Measurements from ENCODE around the gene FTO. TPM values are rescaled to one million over a fixed set of nuclear protein-coding genes. Genes with fewer than 3 reads are reported as not detected.

Gene FTO
- total and polyA plus RNA-seq, 2 experiments from 2014 or later = 46.8 to 77.7 TPM

- no peak for TF ChIP-seq EZH2phosphoT487 (IDR thresholded peaks at IDR 0.05; ENCODE audit: low read depth, severe bottlenecking, unreplicated experiment)
- no peak for TF ChIP-seq EZH2 (IDR thresholded peaks at IDR 0.05; ENCODE audit: borderline replicate concordance)
- no peak for TF ChIP-seq CTCF (IDR thresholded peaks at IDR 0.05; ENCODE audit: poor library complexity)
- no peaks in the 10 kb centered on the region for H3K27me3 ChIP-seq
- no peak for DNase-seq (ENCODE audit: low spot score)
- H2AFZ ChIP-seq = no peak overlapping the region
- no peak overlapping the region for H3K4me2 ChIP-seq
- no peaks in the 10 kb centered on the region for H3K79me2 ChIP-seq
- H3K4me3 ChIP-seq = no peak overlapping the region
- H3K9me2 ChIP-seq (replicated peaks; ENCODE audit: insufficient read depth) = no peaks in the 10 kb centered on the region
- WGBS (ENCODE audit: low lambda C conversion rate, missing lambda C conversion rate) = 46% methylated on average over 5 of the region's 5 CpGs
- H3K36me3 ChIP-seq (replicated peaks; ENCODE audit: insufficient read depth, low read depth) = no peaks in the 10 kb centered on the region
- no peak overlapping the region for H3K27ac ChIP-seq
- H4K20me1 ChIP-seq (ENCODE audit: insufficient read depth, poor library complexity, severe bottlenecking) = no peaks in the 10 kb centered on the region
- no peaks in the 10 kb centered on the region for H3K9me3 ChIP-seq (ENCODE audit: low read depth)
- no peaks in the 10 kb centered on the region for H3K4me1 ChIP-seq (ENCODE audit: insufficient read depth)
Measured at GRCh38 chr16:54128629-54129234, 424.8 kb downstream of the FTO start.

- Histone ChIP-seq H3K27me3 (no peaks in the 10 kb centered on the region), H3K4me1 (ENCODE audit: insufficient read depth) (no peaks in the 10 kb centered on the region), H3K9me3 (ENCODE audit: low read depth) (no peaks in the 10 kb centered on the region), H3K4me3 (no peak overlapping the region), H2AFZ (no peak overlapping the region), H3K9me2 (replicated peaks; ENCODE audit: insufficient read depth) (no peaks in the 10 kb centered on the region), H4K20me1 (ENCODE audit: insufficient read depth, poor library complexity, severe bottlenecking) (no peaks in the 10 kb centered on the region), H3K4me2 (no peak overlapping the region), H3K36me3 (replicated peaks; ENCODE audit: insufficient read depth, low read depth) (no peaks in the 10 kb centered on the region), H3K27ac (no peak overlapping the region), H3K79me2 (no peaks in the 10 kb centered on the region)
- no peak for DNase-seq (ENCODE audit: low spot score)
- no peak for TF ChIP-seq EZH2phosphoT487 (IDR thresholded peaks at IDR 0.05; ENCODE audit: low read depth, severe bottlenecking, unreplicated experiment)
- TF ChIP-seq CTCF (IDR thresholded peaks at IDR 0.05; ENCODE audit: poor library complexity) = no peak
- no peak for TF ChIP-seq EZH2 (IDR thresholded peaks at IDR 0.05; ENCODE audit: borderline replicate concordance)
Measured at GRCh38 chr16:54129810-54130209, 425.9 kb downstream of the FTO start.

DNA sequence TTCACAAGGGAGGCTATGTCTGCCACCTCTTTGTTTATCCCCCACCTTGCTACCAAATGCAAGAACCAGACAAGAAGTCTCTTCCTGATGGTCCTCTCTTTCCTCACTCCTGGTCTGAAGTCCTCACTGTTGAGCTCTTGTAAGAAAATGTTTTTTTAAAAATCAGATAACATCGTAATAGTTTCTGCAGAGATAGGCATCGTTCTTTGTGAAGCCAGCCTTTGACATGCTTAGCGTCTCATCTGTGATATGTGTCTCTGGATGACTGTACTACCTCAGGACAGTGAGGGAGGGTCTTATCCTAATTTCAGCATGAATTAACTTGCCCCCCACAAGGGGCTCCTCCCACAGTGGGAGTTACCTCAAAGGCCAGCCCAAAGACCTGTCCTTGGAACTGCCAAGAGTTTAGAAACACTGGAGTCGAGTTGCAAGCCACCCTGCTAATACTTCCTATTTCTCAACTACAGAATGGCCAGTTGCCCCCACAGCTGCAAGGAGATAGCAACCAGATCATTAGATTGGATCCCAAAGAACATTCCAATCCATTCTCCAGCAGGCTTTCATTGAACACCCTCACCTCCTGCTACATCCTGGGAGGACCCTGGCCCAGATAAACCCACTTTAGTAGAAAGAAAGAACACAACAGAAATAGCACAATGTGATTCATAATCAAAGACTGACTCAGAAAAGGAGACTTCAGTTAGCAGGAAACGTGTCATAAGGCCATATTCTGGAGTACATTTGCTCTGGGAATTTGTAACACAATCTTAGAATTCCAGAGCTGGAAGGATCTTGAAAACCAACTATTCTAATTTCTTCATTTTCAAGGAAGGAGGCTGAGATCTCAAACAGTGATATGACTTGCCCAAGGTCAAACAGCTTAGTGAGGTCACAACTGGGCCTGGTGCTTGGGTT, 431.7 kb downstream of the FTO start:
- TF ChIP-seq CTCF (IDR thresholded peaks at IDR 0.05; ENCODE audit: poor library complexity) = no peak
- TF ChIP-seq EZH2 (IDR thresholded peaks at IDR 0.05; ENCODE audit: borderline replicate concordance) = no peak
- no peak for TF ChIP-seq EZH2phosphoT487 (IDR thresholded peaks at IDR 0.05; ENCODE audit: low read depth, severe bottlenecking, unreplicated experiment)
- H3K4me2 ChIP-seq = no peak overlapping the region
- no peaks in the 10 kb centered on the region for H3K36me3 ChIP-seq (replicated peaks; ENCODE audit: insufficient read depth, low read depth)
- H3K27me3 ChIP-seq = no peaks in the 10 kb centered on the region
- no peaks in the 10 kb centered on the region for H3K4me1 ChIP-seq (ENCODE audit: insufficient read depth)
- 65% methylated on average over 5 of the region's 5 CpGs for WGBS (ENCODE audit: low lambda C conversion rate, missing lambda C conversion rate)
- no peak overlapping the region for H3K4me3 ChIP-seq
- H3K9me2 ChIP-seq (replicated peaks; ENCODE audit: insufficient read depth) = no peaks in the 10 kb centered on the region
- H3K79me2 ChIP-seq = no peaks in the 10 kb centered on the region
- no peak overlapping the region for H3K27ac ChIP-seq
- no peaks in the 10 kb centered on the region for H4K20me1 ChIP-seq (ENCODE audit: insufficient read depth, poor library complexity, severe bottlenecking)
- H2AFZ ChIP-seq = no peak overlapping the region
- DNase-seq (ENCODE audit: low spot score) = no peak
- no peaks in the 10 kb centered on the region for H3K9me3 ChIP-seq (ENCODE audit: low read depth)

Measured in hepatocyte (in vitro differentiated cells).